Astrocyte of the cerebellum (primary cell): ENCODE data around the gene PDCD1LG2.
A peak's percentile ranks its signal among the peaks of the same experiment; 100 is the strongest.

Source experiments
- DNase-seq: peaks from one replicate; pipeline ENCODE4 v3.0.0-alpha.2; 2011; ENCODE audit warnings: low read depth
- H3K4me3 ChIP-seq: 2 replicates; pipeline ENCODE4 v1.5.1; 2011; ENCODE audit warnings: mild to moderate bottlenecking, low read depth, low read length, moderate library complexity
- in situ Hi-C: cut with HindIII; loops from 2 replicates; pipeline ENCODE4 v1.10.0; 2017; ENCODE audit warnings: low sequenced_read_pairs
- TF ChIP-seq, protein P1 (sequence below): IDR thresholded peaks from 2 replicates; pipeline ENCODE4 v1.5.1; 2012; ENCODE audit warnings: low read length, low read depth, moderate library complexity, mild to moderate bottlenecking; ENCODE audit errors: missing control alignments

Gene PDCD1LG2

GRCh38 chr9:5549658-5550650 is 39.6 kb downstream of the PDCD1LG2 start:
- DNase-seq, result peak; percentile 32
- in situ Hi-C loops, result no loop called here
- H3K4me3 ChIP-seq, result no peak overlapping the region
- TF ChIP-seq, protein P1, sequence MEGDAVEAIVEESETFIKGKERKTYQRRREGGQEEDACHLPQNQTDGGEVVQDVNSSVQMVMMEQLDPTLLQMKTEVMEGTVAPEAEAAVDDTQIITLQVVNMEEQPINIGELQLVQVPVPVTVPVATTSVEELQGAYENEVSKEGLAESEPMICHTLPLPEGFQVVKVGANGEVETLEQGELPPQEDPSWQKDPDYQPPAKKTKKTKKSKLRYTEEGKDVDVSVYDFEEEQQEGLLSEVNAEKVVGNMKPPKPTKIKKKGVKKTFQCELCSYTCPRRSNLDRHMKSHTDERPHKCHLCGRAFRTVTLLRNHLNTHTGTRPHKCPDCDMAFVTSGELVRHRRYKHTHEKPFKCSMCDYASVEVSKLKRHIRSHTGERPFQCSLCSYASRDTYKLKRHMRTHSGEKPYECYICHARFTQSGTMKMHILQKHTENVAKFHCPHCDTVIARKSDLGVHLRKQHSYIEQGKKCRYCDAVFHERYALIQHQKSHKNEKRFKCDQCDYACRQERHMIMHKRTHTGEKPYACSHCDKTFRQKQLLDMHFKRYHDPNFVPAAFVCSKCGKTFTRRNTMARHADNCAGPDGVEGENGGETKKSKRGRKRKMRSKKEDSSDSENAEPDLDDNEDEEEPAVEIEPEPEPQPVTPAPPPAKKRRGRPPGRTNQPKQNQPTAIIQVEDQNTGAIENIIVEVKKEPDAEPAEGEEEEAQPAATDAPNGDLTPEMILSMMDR, result no peak

DNA sequence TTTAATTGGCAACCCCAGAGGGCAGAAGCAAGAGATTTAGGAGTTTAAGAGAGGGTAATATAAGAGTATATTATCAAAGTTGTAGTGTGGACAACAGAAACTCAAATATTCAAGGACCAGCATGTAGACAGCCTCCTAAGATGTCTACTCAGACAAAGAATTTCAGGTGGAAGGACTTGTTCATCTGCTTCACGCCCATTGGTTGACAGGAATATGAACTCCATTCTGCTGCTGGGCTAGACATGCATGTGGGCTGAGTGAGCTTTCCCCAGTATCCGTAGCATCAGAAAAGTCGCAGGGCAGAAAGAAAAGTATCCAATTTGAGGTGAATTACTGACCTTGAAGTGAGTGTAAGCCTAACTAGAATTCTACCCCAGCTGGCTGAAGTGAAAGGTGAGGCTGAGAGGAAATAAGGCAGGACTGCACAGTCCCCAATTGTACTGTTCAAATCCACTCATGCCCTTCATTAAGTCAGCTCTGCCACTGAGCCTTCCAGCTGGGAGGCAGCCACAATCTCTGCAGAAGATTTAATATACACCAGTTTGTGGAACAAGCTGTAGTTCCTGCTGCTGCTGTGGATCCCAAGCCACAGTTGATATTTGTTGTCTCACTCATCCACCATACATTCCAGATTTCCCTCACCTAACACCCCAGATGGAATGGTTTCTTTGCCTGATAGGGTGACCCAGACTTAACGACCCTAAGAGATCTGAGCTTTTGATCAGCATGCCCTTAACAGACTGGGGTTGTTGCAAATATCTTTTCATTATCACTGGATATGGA is 41.2 kb downstream of the PDCD1LG2 start:
- TF ChIP-seq, protein P1, result no peak

GRCh38 chr9:5552301-5552700 is 42.0 kb downstream of the PDCD1LG2 start:
- in situ Hi-C loops, result no loop called here
- TF ChIP-seq, protein P1, result no peak
- no peak overlapping the region for H3K4me3 ChIP-seq
- DNase-seq, result no peak

More for the DNA sequence above, 41.2 kb downstream of the PDCD1LG2 start:
- DNase-seq, result no peak
- H3K4me3 ChIP-seq, result no peak overlapping the region
- in situ Hi-C loops, result no loop called here

DNA sequence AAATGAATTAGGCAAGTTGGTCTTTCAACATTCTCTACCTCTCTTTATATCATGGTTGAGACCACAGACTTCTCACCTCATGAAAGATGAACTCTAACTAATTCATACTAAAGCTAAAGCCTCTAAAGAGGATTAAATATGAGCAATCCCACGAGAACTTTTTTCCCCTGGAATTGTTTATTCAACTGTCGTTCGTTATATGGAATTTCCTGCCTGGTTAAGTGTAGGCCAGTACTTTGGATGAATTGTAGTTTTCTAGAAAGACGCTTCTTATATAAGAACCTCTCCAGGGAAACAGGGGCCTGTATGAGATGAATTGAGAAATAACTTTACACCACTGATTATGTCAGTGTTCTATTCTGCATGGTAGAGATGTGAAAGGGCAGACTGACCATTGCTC is 42.9 kb downstream of the PDCD1LG2 start:
- DNase-seq, result peak; percentile 29
- TF ChIP-seq, protein P1, result no peak
- no peak overlapping the region for H3K4me3 ChIP-seq
- in situ Hi-C loops, result no loop called here

- H3K4me3 ChIP-seq, result no peak overlapping the region
- TF ChIP-seq, protein P1, result no peak
- in situ Hi-C loops, result no loop called here
- DNase-seq, result no peak
Measured at GRCh38 chr9:5554254-5554653, 43.9 kb downstream of the PDCD1LG2 start.

GRCh38 chr9:5556101-5556705 is 45.9 kb downstream of the PDCD1LG2 start:
- in situ Hi-C loops, result no loop called here
- H3K4me3 ChIP-seq, result no peak overlapping the region
- TF ChIP-seq, protein P1, result no peak
- no peak for DNase-seq
